ENCODE data around the gene PSMC3. TPM values are rescaled to one million over a fixed set of nuclear protein-coding genes. Genes with fewer than 3 reads are reported as not detected.
"Not testable (repeated sequence)": the region's sequence is repeated elsewhere in the genome, so short reads cannot be mapped to it uniquely, and the experiment has no call there.

PSMC3 gene
- total RNA-seq: 60.1 TPM
- polyA plus RNA-seq: 177 TPM

DNA sequence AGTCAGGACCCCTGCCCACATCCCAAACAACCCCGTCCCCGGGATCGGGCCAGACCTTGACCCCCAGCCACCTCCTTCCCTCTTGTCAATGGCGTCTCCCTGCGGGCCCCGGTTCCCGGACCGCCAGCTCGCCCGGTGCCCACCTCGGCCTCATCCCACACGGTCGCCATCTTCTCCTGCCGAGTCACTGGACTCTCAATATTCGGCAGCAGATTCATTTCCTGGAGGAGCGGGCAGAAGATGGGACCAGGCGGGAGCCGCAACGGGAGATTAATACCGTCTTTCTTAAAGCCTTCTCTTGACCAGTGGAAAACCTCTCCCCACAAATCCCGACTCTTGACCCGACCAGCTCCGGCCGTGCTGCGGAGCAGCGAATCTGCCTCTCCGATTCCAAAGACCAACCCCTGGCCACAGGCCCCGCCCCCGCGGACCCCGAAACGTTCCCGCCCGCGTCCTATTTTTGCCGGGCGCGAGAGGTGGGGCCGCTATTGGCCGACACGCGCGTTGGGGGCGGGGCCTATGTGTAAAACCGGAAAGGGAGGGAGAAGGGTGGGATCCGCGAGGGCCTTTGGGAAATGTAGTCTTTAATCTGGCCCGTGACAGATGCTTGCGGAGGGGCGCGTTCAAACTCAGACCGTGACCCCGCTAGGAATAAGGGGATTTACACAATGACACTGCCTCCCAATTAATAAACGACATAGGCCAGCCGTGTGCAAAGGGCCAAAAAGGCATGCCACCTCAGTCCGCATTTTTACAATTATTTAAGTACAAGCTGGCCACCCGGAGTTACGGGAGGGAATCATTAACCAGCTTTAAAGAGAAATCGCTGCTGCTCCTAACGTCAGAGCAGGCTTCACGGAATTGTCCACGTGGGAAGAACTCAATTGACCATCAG is at the start of gene PSMC3:
TSS of gene PSMC3 (minus strand) at position 378 of the 895 bp plus-strand sequence. CDS start at position 218, 160 bp downstream.
- DNase-seq (ENCODE audit: extremely low spot score): peak; percentile 96
- Histone ChIP-seq H3K4me3 (ENCODE audit: low read depth, low read length) (peak within 1 kb of the TSS; percentile 75), H3K4me1 (ENCODE audit: insufficient read depth) (no peaks in the 10 kb centered on the region), H3K27ac (ENCODE audit: low read depth) (peak within 1 kb of the TSS; percentile 88), H3K36me3 (ENCODE audit: insufficient read depth) (no peaks in the 10 kb centered on the region)
- WGBS: under 1% methylated on average over 62 of the region's 62 CpGs

DNA sequence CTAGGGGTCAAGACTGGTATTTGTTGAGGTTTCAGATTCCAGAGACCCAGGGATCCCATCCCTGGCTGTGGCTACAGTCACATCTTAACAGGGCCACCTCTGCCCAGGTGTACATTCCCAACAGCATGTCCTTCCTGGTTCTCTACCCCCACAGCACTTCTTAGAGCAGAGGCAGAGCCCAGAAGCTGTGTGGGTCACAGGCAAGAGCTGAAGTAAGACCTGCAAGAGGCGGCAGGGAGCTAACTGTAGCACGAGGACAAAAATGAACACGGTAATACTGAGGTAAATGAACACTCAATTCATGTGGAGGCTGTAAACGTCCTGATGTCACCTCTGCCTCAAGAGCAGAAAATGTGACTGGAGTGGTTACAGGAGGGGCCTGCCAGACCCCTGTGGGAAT is 44.4 kb upstream of the PSMC3 start:
- Histone ChIP-seq H3K36me3 (ENCODE audit: insufficient read depth) (peaks cover 5% of the 10 kb centered on the region), H3K27ac (ENCODE audit: low read depth) (no peak overlapping the region), H3K4me1 (ENCODE audit: insufficient read depth) (no peaks in the 10 kb centered on the region), H3K4me3 (ENCODE audit: low read depth, low read length) (no peak overlapping the region)
- WGBS: 76% methylated on average over 4 of the region's 4 CpGs
- no peak for DNase-seq (ENCODE audit: extremely low spot score)

DNA sequence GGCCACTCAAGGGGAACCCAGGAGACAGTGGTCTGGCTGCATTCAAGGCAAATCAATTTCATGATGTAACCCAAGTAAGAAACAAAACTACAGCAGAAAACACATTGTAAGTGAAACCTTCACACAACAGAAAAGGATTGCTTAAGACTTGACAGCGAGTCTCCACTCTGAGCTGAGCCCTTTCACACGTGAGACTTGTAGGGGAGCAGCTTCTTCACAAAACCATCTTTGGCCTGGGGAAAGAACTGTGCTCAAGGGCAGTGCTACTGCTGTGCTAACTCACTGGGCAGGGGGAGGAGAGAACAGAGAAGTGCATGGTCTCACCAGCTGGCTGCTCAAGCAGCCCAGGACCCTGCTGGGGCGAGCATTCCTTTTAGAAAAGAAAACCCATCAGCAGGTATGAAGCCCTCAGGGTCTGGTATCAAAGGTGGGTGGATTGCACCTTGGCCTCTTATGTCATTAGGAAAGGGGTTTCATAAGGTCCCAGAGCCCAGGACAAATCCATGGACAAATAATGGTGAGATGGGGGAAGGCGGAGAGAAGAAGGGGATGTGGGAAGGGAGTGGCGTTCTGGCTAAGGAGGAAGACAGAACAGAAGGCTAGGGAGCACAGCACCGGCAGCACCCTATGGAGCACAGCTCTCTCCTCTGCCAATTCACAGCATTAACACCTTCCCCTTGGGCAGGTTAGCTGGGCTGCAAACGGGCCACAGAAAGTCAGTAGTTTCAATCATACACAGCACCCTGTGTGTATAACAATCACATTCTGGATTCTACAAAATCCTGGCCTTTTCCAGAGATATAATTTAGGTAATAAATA is 43.3 kb upstream of the PSMC3 start:
- Histone ChIP-seq H3K27ac (ENCODE audit: low read depth) (no peak overlapping the region), H3K4me1 (ENCODE audit: insufficient read depth) (no peaks in the 10 kb centered on the region), H3K4me3 (ENCODE audit: low read depth, low read length) (no peak overlapping the region), H3K36me3 (ENCODE audit: insufficient read depth) (peaks cover 5% of the 10 kb centered on the region)
- 78% methylated on average over 7 of the region's 7 CpGs for WGBS
- DNase-seq (ENCODE audit: extremely low spot score): no peak

DNA sequence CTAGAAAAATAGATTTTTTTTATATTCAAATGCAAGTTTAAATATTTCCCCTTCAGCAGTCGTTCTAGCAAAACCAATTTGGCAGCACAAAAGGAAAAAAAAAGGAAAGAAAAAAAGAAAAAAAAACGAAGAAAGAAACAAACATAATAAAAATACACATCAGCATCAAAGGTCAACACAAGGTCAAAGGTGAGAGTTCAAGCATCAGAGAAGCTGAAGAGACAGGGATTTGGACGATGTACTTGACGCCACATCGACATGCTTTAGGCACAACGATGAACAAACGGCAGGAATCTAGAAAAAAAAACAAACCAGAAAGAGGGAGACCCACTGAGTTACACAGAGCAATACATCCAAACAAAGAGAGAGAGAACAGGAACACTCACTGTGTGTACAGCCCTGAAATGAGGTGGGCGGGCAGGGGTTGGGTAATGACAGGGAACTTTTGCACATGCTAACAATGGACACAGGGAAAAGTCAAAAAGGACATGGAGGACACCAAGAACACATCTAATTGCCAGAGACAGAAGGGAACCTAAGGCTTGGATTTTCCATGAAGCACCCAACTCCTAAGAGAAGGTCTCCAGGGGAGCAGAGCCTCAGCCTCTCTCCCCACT is 42.5 kb upstream of the PSMC3 start:
- DNase-seq (ENCODE audit: extremely low spot score): no peak
- WGBS: 60% methylated on average over 8 of the region's 8 CpGs
- Histone ChIP-seq H3K4me1 (ENCODE audit: insufficient read depth) (no peaks in the 10 kb centered on the region), H3K4me3 (ENCODE audit: low read depth, low read length) (no peak overlapping the region), H3K27ac (ENCODE audit: low read depth) (no peak overlapping the region), H3K36me3 (ENCODE audit: insufficient read depth) (peaks cover 3% of the 10 kb centered on the region)

DNA sequence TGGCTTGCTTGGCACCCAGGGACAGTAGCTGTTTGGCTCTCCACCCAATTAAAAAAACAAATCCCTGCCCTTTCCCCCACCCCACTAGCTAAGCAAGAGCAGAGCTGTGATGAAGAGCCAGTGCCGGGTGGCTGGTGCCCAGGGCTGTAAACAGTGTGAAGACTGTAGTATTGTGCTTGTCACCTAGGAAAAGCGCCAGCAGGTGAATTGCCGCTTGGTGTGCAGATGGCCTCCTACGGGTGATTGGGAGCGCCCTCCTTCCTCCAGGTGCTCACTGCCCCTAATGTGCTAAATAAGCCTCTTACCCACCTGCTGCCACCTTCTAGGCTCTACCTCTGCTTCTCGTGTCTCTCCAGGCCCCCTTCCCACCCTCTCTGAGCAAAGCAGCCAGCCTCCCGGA is 41.1 kb upstream of the PSMC3 start:
- H3K27ac ChIP-seq (ENCODE audit: low read depth): no peak overlapping the region
- no peak overlapping the region for H3K4me3 ChIP-seq (ENCODE audit: low read depth, low read length)
- peaks cover 3% of the 10 kb centered on the region for H3K36me3 ChIP-seq (ENCODE audit: insufficient read depth)
- no peaks in the 10 kb centered on the region for H3K4me1 ChIP-seq (ENCODE audit: insufficient read depth)
- DNase-seq (ENCODE audit: extremely low spot score): no peak
- 81% methylated on average over 7 of the region's 7 CpGs for WGBS

DNA sequence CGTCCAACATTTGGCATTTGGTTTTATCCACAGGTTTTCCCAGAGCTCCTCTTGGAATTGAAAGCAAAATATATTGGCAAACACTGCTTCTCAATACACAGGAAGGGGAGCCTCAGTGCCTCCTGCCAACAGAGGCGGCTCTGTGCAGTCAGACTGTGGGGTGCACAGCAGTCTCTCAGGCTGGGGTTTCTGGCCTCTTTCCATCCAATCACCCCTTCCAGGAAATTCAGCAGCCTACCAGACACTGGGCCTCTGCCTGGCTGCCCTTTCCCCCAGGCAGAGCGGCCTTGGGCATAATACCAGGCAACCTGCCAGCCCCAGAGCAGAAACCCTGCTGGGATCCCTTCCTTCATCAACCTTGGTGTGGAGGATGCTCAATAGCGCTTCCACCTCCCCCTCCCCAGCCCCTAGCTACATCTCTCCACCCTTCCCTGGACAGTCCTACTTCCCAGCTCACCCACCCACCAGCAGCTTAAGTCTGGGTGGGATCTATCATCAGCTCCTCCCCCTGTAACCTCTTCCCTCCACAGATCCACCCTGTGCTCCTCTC is 40.5 kb upstream of the PSMC3 start:
- peak overlapping the region; percentile 3 for H3K27ac ChIP-seq (ENCODE audit: low read depth)
- H3K36me3 ChIP-seq (ENCODE audit: insufficient read depth): no peaks in the 10 kb centered on the region
- DNase-seq (ENCODE audit: extremely low spot score): no peak
- 32% methylated on average over 4 of the region's 4 CpGs for WGBS
- H3K4me3 ChIP-seq (ENCODE audit: low read depth, low read length): no peak overlapping the region
- no peaks in the 10 kb centered on the region for H3K4me1 ChIP-seq (ENCODE audit: insufficient read depth)

DNA sequence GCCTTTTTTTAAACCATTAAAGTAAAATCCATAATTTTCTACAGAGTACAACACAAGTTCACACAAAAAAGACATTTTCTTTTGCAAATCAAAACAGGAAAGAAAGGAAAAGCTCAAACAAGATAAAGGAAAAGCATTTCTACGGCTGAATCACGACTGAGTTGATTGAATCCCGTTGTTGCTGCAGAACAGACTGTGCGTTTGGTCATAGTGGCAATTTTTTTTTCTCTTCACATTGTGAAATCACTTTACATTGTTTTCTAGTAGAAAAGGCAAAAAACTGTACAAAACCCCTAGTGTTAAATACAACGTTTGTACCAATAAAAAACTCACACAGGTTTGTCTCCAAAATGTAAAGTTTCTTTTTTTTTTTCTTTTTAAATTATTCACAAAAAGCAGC is 40.0 kb upstream of the PSMC3 start:
- H3K4me1 ChIP-seq (ENCODE audit: insufficient read depth): no peaks in the 10 kb centered on the region
- no peak for DNase-seq (ENCODE audit: extremely low spot score)
- H3K27ac ChIP-seq (ENCODE audit: low read depth): no peak overlapping the region
- H3K36me3 ChIP-seq (ENCODE audit: insufficient read depth): no peaks in the 10 kb centered on the region
- H3K4me3 ChIP-seq (ENCODE audit: low read depth, low read length): no peak overlapping the region
- 44% methylated on average over 5 of the region's 5 CpGs for WGBS

DNA sequence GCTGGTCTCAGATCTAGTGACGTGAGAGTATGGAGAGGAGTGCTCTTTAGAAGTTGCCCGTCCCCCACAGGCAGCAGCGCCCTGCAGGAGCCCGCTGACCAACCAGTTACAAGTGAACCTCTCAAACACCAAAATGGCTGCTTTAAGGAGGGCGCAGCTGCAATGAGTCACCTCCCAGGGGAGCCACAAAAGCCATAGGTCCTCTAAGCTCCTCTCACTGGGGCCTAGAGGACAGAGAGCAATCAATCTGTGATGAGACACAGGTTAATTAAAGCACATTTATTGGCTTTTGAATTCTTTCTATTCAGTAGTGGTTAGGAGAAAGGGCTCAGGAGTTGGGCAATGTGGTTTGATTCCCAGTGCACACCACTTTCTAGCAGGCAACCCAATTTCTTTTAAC is 38.2 kb upstream of the PSMC3 start:
- no peak for DNase-seq (ENCODE audit: extremely low spot score)
- H3K4me1 ChIP-seq (ENCODE audit: insufficient read depth): no peaks in the 10 kb centered on the region
- no peak overlapping the region for H3K27ac ChIP-seq (ENCODE audit: low read depth)
- H3K36me3 ChIP-seq (ENCODE audit: insufficient read depth): no peaks in the 10 kb centered on the region
- no peak overlapping the region for H3K4me3 ChIP-seq (ENCODE audit: low read depth, low read length)
- WGBS: 90% methylated on average over 5 of the region's 5 CpGs

DNA sequence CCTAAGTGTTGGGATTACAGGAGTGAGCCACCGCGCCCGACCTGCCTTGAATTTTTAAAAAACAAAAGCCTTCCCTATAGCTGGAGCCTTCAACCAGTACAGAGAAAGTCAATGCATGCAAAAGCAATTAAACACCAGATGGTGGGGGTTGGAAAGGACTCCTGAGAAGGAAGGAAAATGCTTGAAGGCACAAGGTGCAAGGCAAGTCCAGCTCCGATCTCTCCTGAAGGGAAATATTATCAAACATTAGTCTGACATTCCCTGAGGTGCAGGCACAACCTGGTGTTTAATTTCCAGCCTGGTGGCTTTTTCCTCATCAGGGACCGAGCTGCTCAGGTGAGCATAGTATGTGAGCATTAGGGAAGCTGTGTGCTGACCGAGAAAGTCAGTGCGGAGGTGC is 35.6 kb upstream of the PSMC3 start:
- H3K27ac ChIP-seq (ENCODE audit: low read depth): no peak overlapping the region
- 92% methylated on average over 7 of the region's 7 CpGs for WGBS
- H3K4me3 ChIP-seq (ENCODE audit: low read depth, low read length): no peak overlapping the region
- H3K36me3 ChIP-seq (ENCODE audit: insufficient read depth): no peaks in the 10 kb centered on the region
- DNase-seq (ENCODE audit: extremely low spot score): no peak
- H3K4me1 ChIP-seq (ENCODE audit: insufficient read depth): no peaks in the 10 kb centered on the region

DNA sequence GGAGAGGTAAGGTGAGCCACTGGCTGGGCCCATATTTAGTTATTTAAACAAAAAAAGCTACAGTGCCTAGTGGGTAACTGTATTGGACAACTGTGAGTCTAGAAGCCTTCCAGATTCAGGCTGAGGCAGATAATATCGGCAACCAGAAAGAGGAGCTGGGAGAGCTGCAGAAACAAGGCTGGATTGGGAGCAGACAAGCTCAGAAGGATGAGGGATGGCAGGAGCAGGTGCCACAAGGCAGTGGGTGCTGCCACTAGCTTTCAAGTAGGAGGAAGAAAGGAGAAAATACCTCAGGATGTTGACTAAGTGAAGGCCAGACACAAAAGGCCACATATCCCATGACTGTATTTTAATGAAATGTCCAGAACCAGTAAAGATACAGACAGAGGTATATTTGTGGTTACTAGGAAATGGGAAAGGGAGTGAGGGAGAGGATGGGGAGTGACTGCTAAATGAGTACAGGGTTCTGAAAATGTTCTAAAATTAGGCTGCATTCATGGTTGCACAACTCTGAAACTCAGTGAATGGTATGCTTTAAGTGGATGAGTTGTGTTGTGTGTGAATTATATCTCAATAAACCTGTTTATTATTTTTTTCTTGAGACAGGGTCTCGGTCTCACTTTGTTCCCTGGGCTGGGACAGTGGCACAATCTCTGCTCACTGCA is 34.5 kb upstream of the PSMC3 start:
- no peaks in the 10 kb centered on the region for H3K4me1 ChIP-seq (ENCODE audit: insufficient read depth)
- no peak overlapping the region for H3K27ac ChIP-seq (ENCODE audit: low read depth)
- 97% methylated on average over 2 of the region's 2 CpGs for WGBS
- no peak for DNase-seq (ENCODE audit: extremely low spot score)
- no peak overlapping the region for H3K4me3 ChIP-seq (ENCODE audit: low read depth, low read length)
- no peaks in the 10 kb centered on the region for H3K36me3 ChIP-seq (ENCODE audit: insufficient read depth)

DNA sequence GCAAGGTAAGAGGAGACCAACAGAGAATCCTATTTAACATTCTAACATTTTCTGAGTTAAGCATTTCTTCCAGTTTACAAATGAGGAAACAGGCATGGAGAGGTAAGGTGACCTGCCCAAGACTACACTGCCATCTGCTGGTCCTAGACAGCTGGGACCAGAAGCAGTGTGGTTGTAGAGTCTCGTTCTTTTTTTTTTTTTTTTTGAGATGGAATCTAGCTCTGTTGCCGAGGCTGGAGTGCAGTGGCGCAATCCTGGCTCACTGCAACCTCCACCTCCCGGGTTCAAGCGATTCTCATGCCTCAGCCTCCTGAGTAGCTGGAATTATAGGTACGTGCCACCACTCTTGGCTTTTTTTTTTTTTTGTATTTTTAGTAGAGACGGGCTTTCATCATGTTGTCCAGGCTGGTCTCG is 28.0 kb upstream of the PSMC3 start:
- not testable (repeated sequence) for H3K36me3 ChIP-seq (ENCODE audit: insufficient read depth); H3K27ac ChIP-seq (ENCODE audit: low read depth); H3K4me1 ChIP-seq (ENCODE audit: insufficient read depth); H3K4me3 ChIP-seq (ENCODE audit: low read depth, low read length)
- 21% methylated on average over 8 of the region's 8 CpGs for WGBS
- peak; percentile 29 for DNase-seq (ENCODE audit: extremely low spot score)

DNA sequence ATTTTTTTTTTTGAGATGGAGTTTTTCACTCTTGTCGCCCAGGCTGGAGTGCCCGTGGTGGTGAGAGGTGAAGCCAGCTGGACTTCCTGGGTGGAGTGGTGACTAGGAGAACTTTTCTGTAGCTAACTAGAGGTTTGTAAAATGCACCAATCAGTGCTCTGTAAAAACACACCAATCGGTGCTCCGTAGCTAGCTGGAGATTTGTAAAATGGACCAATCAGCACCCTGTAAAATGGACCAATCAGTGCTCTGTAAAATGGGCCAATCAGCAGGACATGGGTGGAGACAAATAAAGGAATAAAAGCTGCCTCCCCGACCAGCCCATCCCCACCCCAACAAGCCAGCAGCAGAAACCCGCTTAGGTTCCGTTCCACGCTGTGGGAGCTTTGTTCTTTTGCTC is 27.1 kb upstream of the PSMC3 start:
- no peak for DNase-seq (ENCODE audit: extremely low spot score)
- 93% methylated on average over 8 of the region's 8 CpGs for WGBS
- H3K27ac ChIP-seq (ENCODE audit: low read depth): no peak overlapping the region
- H3K36me3 ChIP-seq (ENCODE audit: insufficient read depth): no peaks in the 10 kb centered on the region
- H3K4me3 ChIP-seq (ENCODE audit: low read depth, low read length): no peak overlapping the region
- no peaks in the 10 kb centered on the region for H3K4me1 ChIP-seq (ENCODE audit: insufficient read depth)

DNA sequence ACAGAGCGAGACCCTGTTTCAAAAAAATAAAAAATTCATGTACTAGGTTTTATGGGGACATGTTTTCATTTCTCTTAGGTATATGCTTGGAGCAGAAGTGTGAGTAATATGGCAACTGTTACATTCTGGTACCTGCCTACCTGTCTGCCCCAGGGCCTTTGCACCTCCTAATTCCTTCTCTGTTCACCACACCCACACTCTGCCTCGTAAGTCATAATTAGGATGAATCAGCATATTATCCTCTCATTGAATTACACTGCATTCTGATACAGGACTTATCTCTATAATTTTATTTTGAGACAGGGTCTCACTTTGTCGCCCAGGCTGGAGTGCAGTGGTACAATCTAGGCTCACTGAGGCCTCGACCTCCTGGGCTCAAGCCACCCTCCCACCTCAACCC is 25.8 kb upstream of the PSMC3 start:
- no peak overlapping the region for H3K4me3 ChIP-seq (ENCODE audit: low read depth, low read length)
- no peak overlapping the region for H3K27ac ChIP-seq (ENCODE audit: low read depth)
- no peaks in the 10 kb centered on the region for H3K36me3 ChIP-seq (ENCODE audit: insufficient read depth)
- no peak for DNase-seq (ENCODE audit: extremely low spot score)
- WGBS: 88% methylated on average over 4 of the region's 4 CpGs
- H3K4me1 ChIP-seq (ENCODE audit: insufficient read depth): no peaks in the 10 kb centered on the region
